ENCODE measurements around the gene UBIAD1. TPM values are rescaled to one million over a fixed set of nuclear protein-coding genes. Genes with fewer than 3 reads are reported as not detected.

The UBIAD1 gene
- total RNA-seq, 1 donor = 11.7 TPM

GRCh38 chr1:11245248-11245647 lies 27.8 kb upstream of the UBIAD1 start:
- no peak overlapping the region for H3K4me3 ChIP-seq (ENCODE audit: low read depth, low read length)
- no peak for DNase-seq (ENCODE audit: low read depth)
- TF ChIP-seq CTCF (IDR thresholded peaks at IDR 0.05; ENCODE audit: insufficient read depth, low read length) = no peak

DNA sequence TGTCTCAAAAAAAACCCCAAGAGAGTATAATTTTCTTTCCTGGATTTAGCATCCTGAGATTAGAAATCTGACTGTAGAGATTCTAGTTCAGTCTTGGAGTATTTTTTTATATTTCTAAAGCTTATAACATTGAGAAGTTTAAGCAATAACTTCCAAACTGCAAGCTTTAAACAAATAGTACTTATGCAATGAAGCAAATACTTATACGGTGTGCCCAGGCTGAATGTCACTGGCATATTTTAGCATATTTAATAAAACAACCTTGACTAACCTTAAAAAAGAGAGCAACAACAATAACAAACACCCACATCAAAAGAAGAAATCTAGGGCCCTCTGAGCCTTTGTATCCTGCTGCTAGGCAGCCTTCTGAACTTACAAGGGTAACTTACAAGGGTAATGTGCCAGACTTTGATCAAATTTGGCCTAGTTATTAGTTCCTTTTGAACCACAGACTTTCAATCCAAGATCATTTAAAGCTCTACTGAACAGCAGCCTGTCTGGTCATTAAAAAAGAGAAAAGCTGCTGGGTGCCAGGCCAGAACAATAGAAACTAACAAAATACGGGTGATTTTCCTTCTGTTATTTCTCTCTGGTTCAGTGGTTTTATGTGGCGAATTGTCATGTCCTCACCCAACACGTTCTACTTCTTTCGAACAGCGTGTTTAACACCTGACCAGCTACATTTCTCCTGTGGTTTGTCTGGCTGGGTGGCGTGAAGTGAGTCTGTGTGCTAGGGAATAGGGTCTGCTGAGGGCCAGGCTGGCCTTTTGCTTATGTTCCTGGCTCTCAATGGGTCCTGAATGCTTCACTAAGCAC lies 26.9 kb upstream of the UBIAD1 start:
- TF ChIP-seq CTCF (IDR thresholded peaks at IDR 0.05; ENCODE audit: insufficient read depth, low read length) = no peak
- H3K4me3 ChIP-seq (ENCODE audit: low read depth, low read length) = no peak overlapping the region
- DNase-seq (ENCODE audit: low read depth) = no peak

DNA sequence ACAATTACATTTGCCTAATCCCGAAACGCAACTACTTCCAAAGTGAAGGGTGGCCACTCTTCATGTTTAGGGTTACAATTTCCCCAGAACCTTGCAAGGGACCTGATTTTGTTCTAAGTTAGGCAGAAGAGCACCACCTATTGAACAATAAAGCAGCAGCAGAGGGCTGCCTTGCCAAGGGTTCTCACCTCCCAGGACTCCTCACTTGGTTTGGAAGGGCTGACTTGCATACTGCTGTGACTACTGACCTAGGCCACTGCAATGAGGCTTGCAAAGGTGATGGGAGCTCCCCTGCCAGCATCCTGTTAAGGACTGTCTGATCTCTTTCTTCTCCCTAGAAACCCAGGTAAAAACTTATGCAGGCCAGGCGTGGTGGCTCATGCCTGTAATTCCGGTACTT lies 24.8 kb upstream of the UBIAD1 start:
- TF ChIP-seq CTCF (IDR thresholded peaks at IDR 0.05; ENCODE audit: insufficient read depth, low read length) = no peak
- DNase-seq (ENCODE audit: low read depth) = no peak
- no peak overlapping the region for H3K4me3 ChIP-seq (ENCODE audit: low read depth, low read length)

DNA sequence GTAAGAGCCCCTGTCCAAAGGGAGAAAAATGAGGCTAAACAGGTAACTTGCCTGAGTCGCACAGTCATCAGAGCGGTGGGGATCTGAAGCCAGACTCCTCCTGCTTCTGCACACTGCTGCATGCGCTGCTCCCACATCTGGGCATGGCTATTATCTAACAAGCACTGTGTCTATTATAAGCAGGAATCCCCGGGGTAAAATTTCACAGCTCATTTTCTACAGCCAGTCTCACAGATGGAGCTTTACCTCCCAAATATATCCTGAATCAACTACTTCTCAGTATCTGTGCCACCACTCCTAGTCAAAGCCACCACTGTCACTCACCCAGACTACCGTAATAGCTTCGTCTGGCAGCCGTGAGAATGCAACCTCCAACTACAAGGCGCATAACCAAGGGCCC lies 20.5 kb upstream of the UBIAD1 start:
- no peak for TF ChIP-seq CTCF (IDR thresholded peaks at IDR 0.05; ENCODE audit: insufficient read depth, low read length)
- H3K4me3 ChIP-seq (ENCODE audit: low read depth, low read length) = no peak overlapping the region
- no peak for DNase-seq (ENCODE audit: low read depth)

- no peak for TF ChIP-seq CTCF (IDR thresholded peaks at IDR 0.05; ENCODE audit: insufficient read depth, low read length)
- DNase-seq (ENCODE audit: low read depth) = no peak
- no peak overlapping the region for H3K4me3 ChIP-seq (ENCODE audit: low read depth, low read length)
Observed at GRCh38 chr1:11253226-11253625, 19.8 kb upstream of the UBIAD1 start.

DNA sequence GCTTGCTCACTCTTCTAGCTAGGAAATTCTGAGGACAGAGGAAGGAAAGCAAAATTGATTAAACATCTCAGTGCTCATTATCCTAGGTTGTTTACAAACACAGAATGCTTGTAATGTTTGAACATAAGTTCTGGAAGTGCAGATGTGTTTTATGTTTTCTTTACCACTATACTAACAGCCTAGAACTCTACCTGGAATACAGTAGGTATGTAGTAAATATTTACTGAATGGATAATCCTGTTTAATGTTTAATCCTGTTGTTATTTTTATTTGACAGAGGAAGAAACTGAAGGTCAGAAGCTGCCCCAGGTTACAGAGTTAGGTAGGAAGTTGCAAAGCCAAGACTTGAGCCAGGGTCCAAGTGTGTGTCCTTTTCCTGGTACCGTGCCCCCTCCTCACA lies 16.7 kb upstream of the UBIAD1 start:
- no peak for TF ChIP-seq CTCF (IDR thresholded peaks at IDR 0.05; ENCODE audit: insufficient read depth, low read length)
- H3K4me3 ChIP-seq (ENCODE audit: low read depth, low read length) = no peak overlapping the region
- no peak for DNase-seq (ENCODE audit: low read depth)
